RWPE1 (cell line): Measurements from ENCODE around the gene MT1F.
"Not testable (repeated sequence)": the region's sequence is repeated elsewhere in the genome, so short reads cannot be mapped to it uniquely, and the experiment has no call there.

Experiments used
- CTCF ChIA-PET: fragments of 350-600 bp; sonication (Branson Sonifier 250); formaldehyde crosslinking; extraction: SDS; loops from one replicate; lab custom pipeline; 2021; lab: Yijun Ruan, JAX
- POLR2A ChIA-PET: fragments of 400-600 bp; formaldehyde crosslinking; extraction: SDS; loops from one replicate; lab custom pipeline; 2020; ENCODE audit warnings: antibody characterized with exemption; ENCODE audit not compliant: low non-redundant PET; lab: Yijun Ruan, JAX
- DNase-seq: peaks from one replicate; pipeline ENCODE4 v3.0.0; 2012; ENCODE audit warnings: low spot score
- H3K27ac ChIP-seq: fragments of 450-650 bp; 2 replicates; pipeline ENCODE4 v1.5.1; 2017
- CTCF ChIP-seq: fragments of 450-650 bp; conservative IDR thresholded peaks from 2 replicates; pipeline ENCODE4 v1.5.1; 2017; ENCODE audit warnings: low read depth, mild to moderate bottlenecking

The MT1F gene

GRCh38 chr16:56658327-56658875 is 642 bp downstream of the MT1F start:
- no peak for TF ChIP-seq CTCF
- CTCF ChIA-PET = no interaction called here
- POLR2A ChIA-PET = no interaction called here

GRCh38 chr16:56662357-56663354 is 4.9 kb downstream of the MT1F start:
- DNase-seq = no peak
- CTCF ChIA-PET = interaction anchor here (0.7 kb wide), 1 partner anchor 72 kb away, joined by 3 read pairs; no protein-coding TSS in a partner anchor
- no peak overlapping the region for H3K27ac ChIP-seq
- POLR2A ChIA-PET = no interaction called here
- no peak for TF ChIP-seq CTCF

More at GRCh38 chr16:56658327-56658875, 642 bp downstream of the MT1F start:
- DNase-seq = no peak
- H3K27ac ChIP-seq = peak overlapping the region; percentile 71

- no peak for DNase-seq
- H3K27ac ChIP-seq = no peak overlapping the region
- TF ChIP-seq CTCF = no peak
- ChIA-PET CTCF (no interaction called here), POLR2A (no interaction called here)
These were observed 6.7 kb downstream of the MT1F start for GRCh38 chr16:56664506-56664905.

GRCh38 chr16:56665286-56666261 is 7.8 kb downstream of the MT1F start:
- DNase-seq, H3K27ac ChIP-seq, CTCF ChIA-PET, POLR2A ChIA-PET: not testable (repeated sequence)

- ChIA-PET CTCF (no interaction called here), POLR2A (no interaction called here)
- no peak for TF ChIP-seq CTCF
- no peak within 1 kb of the TSS for H3K27ac ChIP-seq
- no peak for DNase-seq
These were observed 10.1 kb downstream of the MT1F start, which contains the start of gene MT1G for GRCh38 chr16:56667581-56668571. Gene MT1G (minus strand): TSS chr16:56668065. CDS start chr16:56667993, 72 bp downstream.
